Loucy (cell line): ENCODE measurements around the gene KRT79.

Source experiments
- H2AFZ ChIP-seq: fragments of 200-600 bp; sonication (generic); 2 replicates; pipeline ENCODE4 v1.6.0; 2016; ENCODE audit warnings: antibody characterized with exemption, mild to moderate bottlenecking, low read length, moderate library complexity
- H3F3A ChIP-seq: fragments of 200-600 bp; 2 replicates; pipeline ENCODE4 v1.6.0; 2016; ENCODE audit warnings: antibody characterized with exemption, low read depth, mild to moderate bottlenecking
- H3K27me3 ChIP-seq: fragments of 200-600 bp; sonication (generic); 2 replicates; pipeline ENCODE4 v1.6.1; 2014; ENCODE audit warnings: low read length, mild to moderate bottlenecking; ENCODE audit not compliant: insufficient read depth, poor library complexity, severe bottlenecking
- H3K36me3 ChIP-seq: fragments of 200-600 bp; sonication (generic); 2 replicates; pipeline ENCODE4 v1.6.1; 2016; ENCODE audit warnings: low read length; ENCODE audit not compliant: insufficient read depth
- H3K4me1 ChIP-seq: fragments of 200-600 bp; sonication (generic); 2 replicates; pipeline ENCODE4 v1.5.1; 2014; ENCODE audit warnings: low read length, mild to moderate bottlenecking; ENCODE audit not compliant: insufficient read depth, poor library complexity, severe bottlenecking
- H3K4me2 ChIP-seq: fragments of 200-600 bp; sonication (generic); 2 replicates; pipeline ENCODE4 v1.6.0; 2014; ENCODE audit warnings: antibody characterized with exemption, low read length, low read depth, mild to moderate bottlenecking; ENCODE audit not compliant: poor library complexity, severe bottlenecking
- H3K4me3 ChIP-seq: fragments of 200-600 bp; sonication (generic); 2 replicates; pipeline ENCODE4 v1.5.1; 2014; ENCODE audit warnings: low read length, mild to moderate bottlenecking, mixed read lengths; ENCODE audit not compliant: poor library complexity, severe bottlenecking
- H3K79me2 ChIP-seq: fragments of 200-600 bp; sonication (generic); 2 replicates; pipeline ENCODE4 v1.6.1; 2014; ENCODE audit warnings: low read length; ENCODE audit not compliant: insufficient read depth
- H3K9ac ChIP-seq: fragments of 200-600 bp; sonication (generic); 2 replicates; pipeline ENCODE4 v1.6.0; 2014; ENCODE audit warnings: mild to moderate bottlenecking, low read depth, low read length, moderate library complexity; ENCODE audit not compliant: poor library complexity, severe bottlenecking
- H3K9me2 ChIP-seq: fragments of 200-600 bp; sonication (generic); replicated peaks from 2 replicates; pipeline ENCODE4 v1.6.1; 2016; ENCODE audit warnings: low read depth, low read length, mixed read lengths
- H3K9me3 ChIP-seq: fragments of 200-600 bp; sonication (generic); 2 replicates; pipeline ENCODE4 v1.6.1; 2014; ENCODE audit warnings: mild to moderate bottlenecking, antibody characterized with exemption, low read length, low read depth; ENCODE audit not compliant: insufficient read depth
- H4K20me1 ChIP-seq: fragments of 200-600 bp; sonication (generic); 2 replicates; pipeline ENCODE4 v1.6.0; 2014; ENCODE audit warnings: antibody characterized with exemption, low read length, mild to moderate bottlenecking; ENCODE audit not compliant: insufficient read depth, poor library complexity, severe bottlenecking
- CTCF ChIP-seq: fragments of 200-600 bp; sonication (generic); conservative IDR thresholded peaks from 2 replicates; pipeline ENCODE4 v1.5.1; 2014; ENCODE audit warnings: mild to moderate bottlenecking, antibody characterized with exemption, low read length
- EZH2phosphoT487 ChIP-seq: fragments of 200-600 bp; IDR thresholded peaks from 2 replicates; pipeline ENCODE4 v1.6.1; 2018; ENCODE audit warnings: antibody characterized with exemption, mild to moderate bottlenecking, moderate library complexity, borderline replicate concordance

Gene KRT79

GRCh38 chr12:52826611-52827498 is 7.3 kb downstream of the KRT79 start:
- H3K4me2 ChIP-seq: no peak overlapping the region

GRCh38 chr12:52825961-52826360 is 8.2 kb downstream of the KRT79 start:
- Histone ChIP-seq H3K9ac (no peak overlapping the region), H3K36me3 (no peaks in the 10 kb centered on the region), H2AFZ (no peak overlapping the region), H3K27me3 (no peaks in the 10 kb centered on the region), H3K9me3 (no peaks in the 10 kb centered on the region), H3K4me2 (no peak overlapping the region), H3F3A (no peaks in the 10 kb centered on the region), H4K20me1 (no peaks in the 10 kb centered on the region), H3K79me2 (no peaks in the 10 kb centered on the region), H3K9me2 (no peaks in the 10 kb centered on the region), H3K4me3 (no peak overlapping the region), H3K4me1 (peaks cover 5% of the 10 kb centered on the region)
- TF ChIP-seq EZH2phosphoT487 (no peak), CTCF (no peak)

More at GRCh38 chr12:52826611-52827498, 7.3 kb downstream of the KRT79 start:
- H2AFZ ChIP-seq: no peak overlapping the region
- H4K20me1 ChIP-seq: no peaks in the 10 kb centered on the region
- H3K4me1 ChIP-seq: peaks cover 5% of the 10 kb centered on the region
- no peak overlapping the region for H3K9ac ChIP-seq
- H3K36me3 ChIP-seq: no peaks in the 10 kb centered on the region
- H3K4me3 ChIP-seq: no peak overlapping the region
- no peaks in the 10 kb centered on the region for H3K9me3 ChIP-seq
- TF ChIP-seq CTCF: no peak
- TF ChIP-seq EZH2phosphoT487: no peak
- H3K79me2 ChIP-seq: no peaks in the 10 kb centered on the region
- no peaks in the 10 kb centered on the region for H3K9me2 ChIP-seq
- H3F3A ChIP-seq: no peaks in the 10 kb centered on the region
- H3K27me3 ChIP-seq: no peaks in the 10 kb centered on the region

GRCh38 chr12:52824741-52825410 is 9.2 kb downstream of the KRT79 start:
- H3K27me3 ChIP-seq: no peaks in the 10 kb centered on the region

More at GRCh38 chr12:52824741-52825410, 9.2 kb downstream of the KRT79 start:
- Histone ChIP-seq H2AFZ (no peak overlapping the region), H4K20me1 (no peaks in the 10 kb centered on the region), H3K9me2 (no peaks in the 10 kb centered on the region), H3K4me1 (peaks cover 5% of the 10 kb centered on the region), H3K9ac (no peak overlapping the region), H3K4me3 (no peak overlapping the region), H3F3A (no peaks in the 10 kb centered on the region), H3K4me2 (no peak overlapping the region), H3K79me2 (no peaks in the 10 kb centered on the region), H3K36me3 (no peaks in the 10 kb centered on the region), H3K9me3 (no peaks in the 10 kb centered on the region)
- TF ChIP-seq CTCF: no peak
- TF ChIP-seq EZH2phosphoT487: no peak
